NOMO-1 treated with DMSO at 0.1 percent for 48 hours (cell line): Measurements from ENCODE around the gene LSM4.
A peak's percentile ranks its signal among the peaks of the same experiment; 100 is the strongest.
"Not testable (repeated sequence)": the region's sequence is repeated elsewhere in the genome, so short reads cannot be mapped to it uniquely, and the experiment has no call there.

Source experiments
- DNase-seq: peaks from one replicate; lab custom pipeline; 2025; ENCODE audit not compliant: unreplicated experiment; lab: John Stamatoyannopoulos, UW

LSM4 gene

DNA sequence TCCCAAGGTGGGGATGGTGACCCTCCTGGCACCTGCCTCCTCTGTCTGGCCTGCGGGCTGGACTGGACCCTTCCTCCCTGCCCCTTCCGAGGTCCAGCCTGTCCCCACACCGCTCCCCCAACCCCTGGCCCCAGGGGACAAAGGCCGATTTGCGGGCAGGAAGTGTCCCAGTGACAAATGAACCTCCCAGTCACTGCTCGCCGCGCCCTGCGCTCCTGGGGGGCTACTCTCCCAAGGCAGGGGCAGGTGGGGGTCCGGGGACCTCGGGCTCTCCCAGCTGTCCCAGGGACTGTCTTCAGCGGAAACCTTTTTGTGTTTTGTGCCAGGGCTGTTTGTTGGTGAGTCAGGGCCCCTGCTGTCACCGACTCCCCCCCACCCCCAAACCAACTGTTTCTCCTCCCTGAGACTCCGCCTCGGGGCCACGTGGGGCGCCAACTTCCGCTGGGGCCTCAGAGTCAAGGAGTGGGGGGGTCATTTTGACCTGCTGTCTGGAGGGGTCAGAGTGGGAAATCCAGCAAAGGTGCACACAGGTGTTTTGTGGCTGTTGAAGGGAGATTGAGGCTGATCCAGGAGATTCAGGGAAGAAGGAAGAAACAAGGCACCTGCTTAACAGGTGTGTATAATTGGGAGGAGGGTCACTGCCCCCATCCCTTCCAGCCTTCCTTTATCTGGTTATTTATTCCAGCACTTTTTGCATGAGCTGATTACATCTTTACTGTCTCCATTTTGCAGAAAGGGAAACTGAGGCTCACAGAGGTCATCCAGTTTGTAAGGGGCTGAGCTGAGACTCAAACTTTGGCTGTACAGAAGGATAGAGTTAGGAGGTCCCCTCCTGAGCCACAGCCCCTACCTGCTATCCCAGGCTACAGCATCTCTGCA, 18.4 kb upstream of the LSM4 start:
- DNase-seq, result peak; percentile 63

DNA sequence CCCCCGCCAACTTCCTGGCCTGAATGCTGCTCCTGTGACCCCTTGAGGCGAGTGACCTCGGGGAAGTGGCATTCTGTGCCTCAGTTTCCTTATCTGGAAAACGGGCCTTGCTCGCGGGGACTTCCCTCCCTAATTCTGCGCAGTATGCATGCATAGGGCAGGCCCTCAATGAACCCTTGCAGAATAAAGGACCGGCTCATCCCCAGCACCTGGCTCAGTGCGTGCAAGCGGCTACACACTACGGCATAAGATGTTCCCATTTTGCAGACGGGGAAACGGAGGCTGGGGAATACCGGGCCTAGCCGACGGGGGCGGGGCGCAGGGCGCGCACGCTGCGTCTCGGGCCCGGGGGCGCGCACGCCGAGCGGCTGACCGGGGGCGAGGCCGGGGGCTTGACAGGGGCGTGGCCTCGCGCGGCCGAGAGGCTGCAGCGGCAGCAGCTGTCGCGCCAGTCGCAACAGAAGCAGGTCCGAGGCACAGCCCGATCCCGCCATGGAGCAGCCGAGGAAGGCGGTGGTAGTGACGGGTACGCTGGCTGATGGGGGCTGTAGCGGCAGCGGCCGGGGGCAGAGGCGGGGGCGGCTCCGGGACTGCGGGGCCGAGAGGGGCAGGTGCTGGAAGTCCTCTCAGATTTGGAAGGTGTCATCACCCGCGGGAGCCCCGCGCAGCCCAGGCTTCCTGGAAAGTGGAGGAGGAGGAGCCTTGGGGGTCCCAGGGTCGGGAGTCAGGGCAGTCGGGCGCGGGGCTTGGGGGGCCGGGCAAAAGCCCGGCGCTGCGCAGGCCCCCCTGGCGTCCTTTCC, 17.5 kb upstream of the LSM4 start, which contains the start of gene PGPEP1:
Gene PGPEP1, plus strand, starts transcription at position 409 of the 800 bp plus-strand sequence. Its CDS starts 84 bp downstream, at position 493.
- DNase-seq, result peak; percentile 56

DNA sequence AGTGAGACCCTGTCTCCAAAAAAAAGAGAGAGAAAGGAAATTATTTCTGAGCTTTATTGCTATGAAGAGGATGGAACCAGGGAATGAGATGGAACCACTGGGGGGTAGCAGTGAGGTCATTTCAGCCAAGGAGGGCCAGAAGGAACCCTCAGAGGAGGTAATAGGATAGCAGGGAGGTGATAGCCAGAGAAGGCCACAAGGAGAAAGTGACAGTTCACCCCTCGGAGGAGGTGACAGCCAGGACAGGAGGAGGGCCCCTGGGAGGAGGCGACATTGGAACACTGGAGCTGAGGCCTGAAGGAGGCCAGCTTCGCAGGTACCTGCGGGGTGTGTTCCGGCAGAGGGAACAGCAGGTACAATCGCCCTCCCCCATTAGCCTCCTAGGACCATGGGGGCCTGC, 16.8 kb upstream of the LSM4 start:
- DNase-seq, result peak; percentile 21

DNA sequence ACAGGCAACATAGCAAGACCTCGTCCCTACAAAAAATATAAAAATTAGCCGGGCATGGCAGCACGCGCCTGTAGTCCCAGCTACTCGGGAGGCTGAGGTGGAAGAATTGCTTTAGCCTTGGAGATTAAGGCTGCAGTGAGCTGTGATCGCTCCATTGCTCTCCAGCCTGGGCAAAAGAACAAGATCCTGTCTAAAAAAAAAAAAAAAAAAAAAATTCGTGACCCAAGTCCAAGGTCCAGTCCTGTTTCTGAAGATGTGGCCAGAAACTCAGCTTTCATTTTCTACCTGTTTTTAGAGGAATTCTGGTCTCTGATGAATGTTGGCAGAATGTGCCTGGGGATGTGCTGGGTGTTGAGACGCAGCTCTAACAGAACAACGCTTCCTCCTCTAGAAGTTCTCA, 15.7 kb upstream of the LSM4 start:
- no peak for DNase-seq

DNA sequence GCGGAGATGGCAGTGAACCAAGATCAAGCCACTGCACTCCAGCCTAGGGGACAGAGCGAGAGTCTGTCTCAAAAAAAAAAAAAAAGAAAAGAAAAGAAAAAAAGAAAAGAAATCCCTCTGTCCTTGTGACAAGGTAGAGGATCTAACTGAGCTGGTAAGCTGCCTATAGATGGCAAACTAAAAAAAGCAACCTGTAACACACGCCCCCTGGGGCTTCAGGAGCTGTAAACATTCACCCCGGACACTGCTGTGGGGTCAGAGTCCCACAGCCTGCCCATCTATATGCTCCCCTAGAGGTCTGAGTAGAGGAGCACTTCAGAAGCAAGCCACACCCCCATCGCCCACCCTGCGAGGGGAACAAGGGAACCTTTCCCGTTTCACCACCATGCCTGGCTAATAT, 13.2 kb upstream of the LSM4 start:
- no peak for DNase-seq

DNA sequence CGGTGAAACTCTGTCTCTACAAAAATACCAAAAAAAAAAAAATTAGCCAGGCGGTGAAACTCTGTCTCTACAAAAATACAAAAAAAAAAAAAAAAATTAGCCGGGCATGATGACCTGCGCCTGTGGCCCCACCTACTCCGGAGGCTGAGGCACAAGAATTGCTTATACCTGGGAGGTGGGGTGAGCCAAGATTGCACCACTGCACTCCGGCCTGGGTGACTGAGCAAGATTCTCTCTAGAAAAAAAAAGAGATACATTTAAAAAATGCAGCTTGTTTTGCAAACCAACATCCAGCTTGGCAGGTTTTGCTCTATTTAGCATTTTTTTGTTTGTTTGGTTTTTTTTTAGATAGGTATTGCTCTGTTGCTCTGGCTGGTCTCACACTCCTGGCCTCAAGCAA, 10.8 kb upstream of the LSM4 start:
- no peak for DNase-seq

DNA sequence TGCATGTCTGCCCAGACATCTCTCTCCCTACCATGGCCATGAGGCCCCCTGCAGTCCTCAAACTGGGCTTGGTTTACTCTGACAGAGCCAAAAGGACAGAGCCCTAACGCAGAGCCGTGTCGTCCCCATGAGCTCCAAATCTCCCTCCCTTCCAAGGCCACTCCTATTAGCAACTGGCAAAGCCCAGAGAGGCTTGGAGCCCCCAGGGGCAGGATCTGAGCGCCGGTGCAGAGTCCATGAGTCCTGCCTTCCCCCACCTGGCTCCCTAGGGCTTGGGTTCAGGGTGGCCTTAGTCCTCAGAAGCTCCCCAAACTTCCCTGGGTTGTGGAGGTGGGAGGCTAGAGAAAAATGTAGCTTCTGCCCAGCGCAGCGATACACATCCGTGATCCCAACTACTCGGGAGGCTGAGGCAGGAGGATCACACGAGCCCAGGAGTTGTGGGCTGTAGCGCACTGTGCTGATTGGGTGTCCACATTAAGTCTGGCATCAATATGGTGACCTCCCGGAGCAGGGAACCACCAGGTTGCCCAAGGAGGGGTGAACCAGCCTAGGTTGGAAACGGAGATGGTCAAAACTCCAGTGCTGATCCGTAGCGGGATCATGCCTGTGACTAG, 10.1 kb upstream of the LSM4 start:
- no peak for DNase-seq

DNA sequence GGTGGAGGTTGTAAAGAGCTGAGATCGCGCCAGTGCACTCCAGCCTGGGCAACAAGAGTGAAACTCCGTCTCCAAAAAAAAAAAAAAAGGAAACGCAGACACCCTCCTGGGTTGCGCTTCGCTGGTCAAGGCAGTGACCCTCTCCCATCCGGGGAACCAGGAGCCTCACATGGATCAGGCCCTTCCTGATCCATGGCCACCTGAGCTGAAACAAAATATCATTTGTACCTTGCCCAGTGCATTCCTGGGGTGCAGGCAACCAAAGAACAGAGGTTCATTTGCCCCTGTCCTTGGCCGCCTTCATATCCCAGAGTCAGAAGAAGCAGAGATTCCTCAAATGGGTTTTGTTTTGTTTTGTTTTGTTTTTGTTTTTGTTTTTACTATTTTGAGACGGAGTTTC, 8.0 kb upstream of the LSM4 start:
- no peak for DNase-seq

DNA sequence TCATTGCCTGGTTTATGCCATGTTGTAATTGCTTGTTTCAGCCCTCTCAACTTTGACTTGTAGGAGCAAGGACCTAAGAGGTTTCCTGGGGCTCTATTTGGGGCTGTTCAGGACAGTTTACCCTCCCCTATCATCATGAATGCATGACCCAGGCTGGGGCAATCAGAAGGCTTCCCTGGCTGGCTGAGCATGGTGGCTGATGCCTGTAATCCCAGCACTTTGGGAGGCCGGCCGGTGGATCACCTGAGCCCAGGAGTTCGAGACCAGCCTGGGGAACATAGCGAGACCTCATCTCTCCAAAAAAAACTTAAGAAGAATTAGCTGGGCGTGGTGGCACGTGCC, 6.1 kb upstream of the LSM4 start:
- no peak for DNase-seq

DNA sequence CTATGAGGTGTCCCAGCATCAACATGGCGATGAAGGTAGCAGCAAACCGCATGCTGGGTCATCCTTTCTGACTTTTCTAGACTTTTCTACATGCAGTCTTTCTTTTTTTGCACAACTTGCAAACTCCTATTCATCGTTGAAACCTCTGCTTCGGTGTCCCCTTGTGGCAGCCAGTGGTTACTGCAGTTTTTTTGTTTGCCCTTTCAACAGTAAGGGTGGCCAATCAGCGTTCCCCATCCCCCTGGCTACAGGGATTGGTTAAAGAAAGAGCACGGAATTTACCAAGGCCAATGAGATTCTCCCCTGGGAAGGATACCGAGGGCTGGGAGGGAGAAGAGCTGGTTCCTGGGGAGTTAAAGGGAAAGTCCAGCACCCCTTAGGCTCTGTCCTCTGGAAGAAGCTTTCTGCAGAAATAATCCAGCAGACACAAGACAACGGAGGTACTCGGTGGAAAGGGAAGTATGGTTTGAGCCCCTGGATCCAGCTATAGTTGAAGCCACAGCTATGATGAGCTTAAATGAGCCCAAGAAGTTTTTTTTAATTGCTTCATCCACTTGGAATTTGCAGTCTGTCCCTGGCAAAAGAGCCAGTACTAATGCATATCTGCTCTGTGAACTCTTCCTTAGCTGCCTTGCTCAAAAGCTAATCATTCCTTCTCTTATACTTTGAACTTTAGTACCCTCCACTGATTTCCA, 5.6 kb upstream of the LSM4 start:
- DNase-seq, result peak; percentile 95

DNA sequence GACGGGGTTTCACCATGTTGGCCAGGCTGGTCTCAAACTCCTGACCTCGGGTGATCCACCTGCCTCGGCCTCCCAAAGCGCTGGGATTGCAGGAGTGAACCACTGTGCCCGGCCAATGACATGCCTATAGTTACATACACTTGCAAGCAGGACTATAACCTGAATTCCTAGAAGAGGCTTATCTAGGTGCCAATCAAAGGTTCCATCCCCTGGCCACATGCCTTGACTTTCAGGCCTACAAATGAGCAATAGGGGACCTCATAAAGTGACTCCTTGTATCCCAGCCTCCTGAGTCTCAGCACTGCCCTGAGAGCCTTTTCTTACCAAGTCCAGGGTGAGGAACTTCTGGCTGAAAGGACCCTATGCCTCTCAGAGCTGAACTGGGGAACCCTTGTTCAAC, 3.9 kb upstream of the LSM4 start:
- DNase-seq, result no peak

DNA sequence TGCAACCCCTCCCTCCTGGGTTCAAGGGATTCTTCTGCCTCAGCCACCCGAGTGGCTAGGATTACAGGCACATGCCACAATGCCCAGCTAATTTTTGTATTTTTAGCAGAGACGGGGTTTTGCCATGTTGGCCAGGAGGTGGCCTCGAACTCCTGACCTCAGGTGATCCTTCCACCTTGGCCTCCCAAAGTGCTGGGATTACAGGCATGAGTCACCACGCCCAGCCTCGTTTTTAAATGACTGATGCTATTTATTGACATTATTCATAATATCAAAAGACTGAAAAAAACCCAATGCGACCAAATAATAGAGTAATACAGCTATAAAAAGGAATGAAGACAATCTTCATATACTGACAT, 1.5 kb upstream of the LSM4 start:
- not testable (repeated sequence) for DNase-seq

DNA sequence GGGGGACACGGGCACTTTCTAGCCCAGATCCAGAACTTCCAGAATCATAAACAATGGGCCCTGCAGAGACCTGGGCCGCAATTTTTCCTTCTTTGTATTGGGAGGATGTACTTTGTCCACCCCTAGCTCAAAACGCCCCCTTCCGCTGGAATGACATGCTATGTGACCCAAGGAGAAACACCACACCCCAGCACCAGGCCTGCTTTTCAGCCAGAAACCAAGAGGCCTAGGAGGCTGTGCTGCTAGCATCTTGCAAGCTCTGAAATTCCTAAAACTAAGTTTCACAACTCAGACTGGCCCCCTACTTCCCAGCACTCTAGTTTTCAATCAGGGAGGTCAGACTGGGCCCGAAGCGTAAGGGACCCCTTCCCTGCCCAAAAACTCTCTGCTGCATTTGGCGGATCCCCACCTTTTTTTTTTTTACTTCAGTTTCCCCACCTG, 538 bp downstream of the LSM4 start:
- peak; percentile 50 for DNase-seq

DNA sequence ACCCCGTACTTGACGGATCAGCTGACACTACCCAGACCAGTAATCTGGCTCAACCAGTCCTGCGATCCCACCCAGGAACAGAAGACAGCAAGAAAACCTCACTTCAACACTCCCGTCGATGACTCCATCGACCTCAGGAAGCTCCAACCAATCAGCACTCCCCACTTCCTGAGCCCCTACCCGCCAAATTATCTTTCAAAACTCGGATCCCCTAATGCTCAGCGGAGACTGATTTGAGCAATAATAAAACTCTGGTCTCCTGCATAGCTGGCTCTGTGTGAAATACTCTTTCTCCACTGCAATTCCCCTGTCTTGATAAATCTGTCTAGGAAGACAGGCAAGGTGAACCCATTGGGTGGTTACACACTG, 1.2 kb downstream of the LSM4 start:
- peak; percentile 59 for DNase-seq

DNA sequence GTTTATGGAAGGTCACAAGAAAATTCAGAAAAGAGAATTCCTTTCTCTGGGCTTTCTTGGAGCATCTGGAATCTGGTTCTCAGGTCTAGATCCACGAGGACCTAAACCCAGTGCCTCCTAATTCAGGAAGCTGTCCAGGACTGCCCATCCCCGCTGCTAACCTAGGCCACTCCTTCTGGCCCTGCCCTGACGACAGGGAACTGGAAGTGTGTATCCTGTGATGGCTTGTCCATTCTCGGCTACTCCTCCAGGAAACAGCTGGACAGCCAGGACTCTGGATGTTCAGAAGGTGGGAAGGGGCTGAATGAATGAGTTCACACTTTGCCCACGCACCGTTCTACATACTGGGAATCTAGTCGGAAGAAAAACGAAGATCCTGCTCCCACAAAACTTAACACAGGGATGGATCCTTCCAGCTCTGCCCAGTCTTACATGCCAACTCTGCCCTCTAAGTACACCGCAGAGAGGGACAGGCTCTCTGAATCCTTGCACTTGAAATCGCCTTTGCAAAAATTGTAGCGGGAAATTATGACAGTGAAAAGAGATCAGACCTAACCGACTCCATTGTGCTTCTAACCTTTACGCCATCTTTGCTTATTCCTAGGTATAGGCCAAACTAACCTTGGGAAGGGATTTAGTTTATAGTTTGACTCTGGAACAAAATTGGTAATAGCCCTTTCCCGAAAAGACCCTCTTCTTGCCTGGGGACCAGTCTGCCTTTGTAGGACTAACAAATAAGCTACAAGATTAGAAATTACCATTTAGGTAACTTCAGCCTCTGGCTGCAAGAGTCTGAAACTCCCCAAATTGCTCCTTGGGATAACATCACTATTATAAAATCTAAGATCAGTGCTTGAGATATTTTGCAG, 1.8 kb downstream of the LSM4 start:
- DNase-seq, result no peak

DNA sequence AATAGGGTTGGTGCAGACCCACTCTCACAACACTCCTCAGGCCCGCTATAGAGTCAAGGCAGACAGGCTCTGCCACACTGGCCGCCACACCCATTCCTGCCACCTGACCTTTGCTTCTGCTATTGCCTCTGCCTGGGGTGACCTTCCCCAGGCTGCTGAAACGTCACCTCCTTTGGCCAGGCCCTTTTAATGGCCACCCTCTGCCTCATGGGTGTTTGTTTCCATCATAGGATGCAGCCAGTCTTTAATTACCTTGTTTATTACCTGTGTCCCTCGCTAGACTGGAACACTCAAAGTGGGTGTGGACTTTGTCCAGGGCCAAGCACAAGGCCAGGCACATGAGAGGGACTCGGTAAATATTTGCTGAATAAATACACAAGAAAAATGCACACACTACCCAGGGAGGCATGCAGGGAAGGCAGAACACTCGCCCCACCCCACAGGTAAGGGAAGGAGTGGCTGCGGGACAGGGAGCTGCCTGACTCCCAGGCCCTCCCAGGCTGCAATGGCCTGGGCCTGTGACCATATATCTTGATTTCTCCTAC, 3.2 kb downstream of the LSM4 start:
- no peak for DNase-seq

DNA sequence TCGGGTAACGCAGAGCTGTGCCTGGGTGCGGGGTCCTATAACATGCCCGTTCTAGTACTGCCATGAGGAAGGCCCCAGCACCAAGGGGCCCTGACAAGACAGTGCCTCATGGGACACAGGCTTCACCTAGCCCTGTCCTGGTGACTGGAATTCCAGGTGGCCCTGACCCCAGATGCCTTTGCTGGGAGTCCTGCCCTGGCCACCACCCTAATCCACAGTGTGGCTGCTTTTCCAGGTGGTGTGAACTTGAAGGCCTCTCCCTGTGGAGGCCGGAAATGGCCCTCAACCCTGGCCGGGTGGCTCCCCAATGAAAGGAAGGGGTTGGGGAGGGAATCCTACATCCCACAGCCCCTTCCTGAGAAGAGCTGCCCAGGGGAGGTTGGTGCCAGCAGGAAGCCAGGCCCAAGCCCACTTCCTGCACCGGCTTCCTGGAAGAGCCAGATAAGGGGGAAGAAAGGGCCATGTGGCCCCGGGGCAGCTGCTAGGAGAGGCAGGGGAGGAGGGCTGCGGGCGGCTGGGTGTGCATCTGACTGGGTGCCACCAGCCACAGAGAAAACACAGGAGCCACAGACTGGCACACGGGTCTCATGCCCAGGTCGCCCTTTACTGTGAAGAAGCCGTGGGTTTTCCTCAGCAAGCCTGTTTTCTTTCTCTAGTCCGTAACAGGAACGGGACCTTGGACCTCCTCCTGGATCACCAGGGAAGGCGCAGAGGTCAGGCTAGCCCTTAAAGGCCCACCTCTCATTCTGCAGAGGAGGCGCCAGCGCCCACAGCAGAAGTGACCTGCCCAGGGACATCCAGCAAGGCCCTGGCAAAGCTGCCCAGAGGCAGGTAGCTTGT, 4.7 kb downstream of the LSM4 start:
- DNase-seq, result no peak

DNA sequence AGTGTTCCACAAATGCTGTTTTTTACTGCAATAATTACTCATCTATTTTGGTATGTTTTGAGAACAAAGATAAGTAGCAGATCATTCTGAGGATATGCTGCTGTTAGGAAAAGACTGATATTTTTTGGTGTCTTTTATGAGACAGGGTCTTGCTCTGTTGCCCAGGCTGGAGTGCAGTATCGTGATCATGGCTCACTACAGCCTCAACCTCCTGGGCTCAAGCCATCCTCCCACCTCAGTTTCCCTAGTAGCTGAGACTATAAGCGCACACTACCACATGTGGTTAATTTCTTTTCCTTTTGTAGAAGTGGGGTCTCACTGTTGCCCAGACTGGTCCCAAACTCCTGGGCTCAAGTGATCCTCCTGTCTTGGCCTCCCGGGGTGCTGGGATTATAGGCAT, 9.5 kb downstream of the LSM4 start:
- DNase-seq, result no peak

DNA sequence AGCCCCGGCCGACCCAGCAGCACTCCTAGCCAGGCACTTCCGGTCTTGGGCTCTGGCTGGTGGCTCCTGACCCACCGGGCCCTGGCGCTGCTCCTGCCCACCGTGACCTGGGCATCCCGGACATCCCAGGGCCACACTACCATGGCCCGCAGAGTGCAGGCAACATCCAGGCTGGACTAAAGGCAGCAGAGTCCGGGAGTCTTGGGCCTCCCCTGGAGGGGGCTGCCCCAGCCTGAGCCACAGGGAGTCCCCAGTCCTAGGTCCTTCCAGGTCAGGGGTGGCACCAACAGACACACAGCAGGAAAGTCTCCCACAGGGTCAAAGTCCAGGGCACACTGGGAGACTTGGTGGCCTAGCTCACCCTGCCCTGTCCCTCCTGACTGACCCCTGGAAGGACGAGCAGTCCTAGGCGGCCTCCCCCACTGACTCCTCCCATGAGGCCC, 10.8 kb downstream of the LSM4 start:
- no peak for DNase-seq
